ENCODE data around the gene SLC33A1. TPM values are rescaled to one million over a fixed set of nuclear protein-coding genes. Genes with fewer than 3 reads are reported as not detected.

SLC33A1 gene
- total and polyA plus RNA-seq, 2 of the 13 experiments (the other 11 are each of a cell fraction or from before 2014, with no cell fraction given) = 20.0 to 32.1 TPM

Other genes with a start within 250 kb of the SLC33A1 start
- gene PLCH1, start 109.4 kb downstream of the SLC33A1 start, total RNA-seq (2016; rRNA removed; fragmentation: Illumina TruSeq; extraction: Trizol) = 3.0 and 4.4 TPM in 2 replicates
- gene PLCH1, start 109.4 kb downstream of the SLC33A1 start, polyA plus RNA-seq (2011; rRNA removed) = 1.2 and 2.0 TPM in 2 replicates
- 8.2 and 12.6 TPM in 2 replicates for gene C3orf33, start 48.1 kb downstream of the SLC33A1 start, total RNA-seq (2016; rRNA removed; fragmentation: Illumina TruSeq; extraction: Trizol)
- gene C3orf33, start 48.1 kb downstream of the SLC33A1 start, polyA plus RNA-seq (2011; rRNA removed) = 8.7 and 9.2 TPM in 2 replicates
- gene GMPS, start 16.2 kb upstream of the SLC33A1 start, total RNA-seq (2016; rRNA removed; fragmentation: Illumina TruSeq; extraction: Trizol) = 85.5 and 133 TPM in 2 replicates
- gene GMPS, start 16.2 kb upstream of the SLC33A1 start, polyA plus RNA-seq (2011; rRNA removed) = 19.7 and 29.6 TPM in 2 replicates